AG10803 (cell line): ENCODE measurements around the gene HERC6.
"Not testable (repeated sequence)": the region's sequence is repeated elsewhere in the genome, so short reads cannot be mapped to it uniquely, and the experiment has no call there.

Experiments used
- DNase-seq: peaks from one replicate; pipeline ENCODE4 v3.0.0; 2010; ENCODE audit warnings: low read depth
- H3K4me3 ChIP-seq: 2 replicates; pipeline ENCODE4 v1.5.1; 2011; ENCODE audit warnings: mild to moderate bottlenecking, low read length, control low read depth
- TF ChIP-seq, protein P1 (sequence below): conservative IDR thresholded peaks from 2 replicates; pipeline ENCODE4 v1.5.1; 2011; ENCODE audit warnings: mild to moderate bottlenecking, low read length, control low read depth, inconsistent platforms

The HERC6 gene

DNA sequence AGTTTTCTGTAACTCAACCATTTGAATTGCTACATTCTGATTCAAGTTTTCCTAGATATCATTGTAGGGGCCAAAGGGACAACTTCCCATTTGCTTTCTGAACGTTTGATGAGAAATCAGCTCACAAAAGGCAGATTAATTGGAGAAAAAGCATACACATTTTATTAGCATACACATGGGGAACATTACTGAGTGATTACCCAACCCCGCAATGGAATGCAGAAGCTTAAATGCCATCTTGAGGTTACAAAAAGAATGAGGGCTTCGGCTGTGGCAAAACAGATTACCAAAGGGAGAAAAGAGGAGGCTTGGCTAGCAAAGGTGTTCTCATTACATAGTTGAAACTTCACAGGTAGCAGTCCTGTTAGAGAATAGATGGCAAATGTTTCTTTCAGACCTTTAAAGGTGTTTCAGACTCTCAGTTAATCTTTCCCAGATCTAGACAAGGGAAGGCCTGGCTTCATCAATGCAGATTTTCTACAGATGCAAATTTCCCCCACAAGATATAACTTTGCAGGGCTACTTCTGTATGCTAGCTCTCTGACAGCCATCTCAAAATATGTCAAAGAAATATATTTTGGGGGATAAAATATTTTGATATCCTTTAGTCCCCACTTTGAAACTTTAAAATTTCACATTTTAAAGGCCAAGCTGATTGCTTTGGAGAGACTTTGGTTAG lies 26.5 kb upstream of the HERC6 start:
- TF ChIP-seq, protein P1, sequence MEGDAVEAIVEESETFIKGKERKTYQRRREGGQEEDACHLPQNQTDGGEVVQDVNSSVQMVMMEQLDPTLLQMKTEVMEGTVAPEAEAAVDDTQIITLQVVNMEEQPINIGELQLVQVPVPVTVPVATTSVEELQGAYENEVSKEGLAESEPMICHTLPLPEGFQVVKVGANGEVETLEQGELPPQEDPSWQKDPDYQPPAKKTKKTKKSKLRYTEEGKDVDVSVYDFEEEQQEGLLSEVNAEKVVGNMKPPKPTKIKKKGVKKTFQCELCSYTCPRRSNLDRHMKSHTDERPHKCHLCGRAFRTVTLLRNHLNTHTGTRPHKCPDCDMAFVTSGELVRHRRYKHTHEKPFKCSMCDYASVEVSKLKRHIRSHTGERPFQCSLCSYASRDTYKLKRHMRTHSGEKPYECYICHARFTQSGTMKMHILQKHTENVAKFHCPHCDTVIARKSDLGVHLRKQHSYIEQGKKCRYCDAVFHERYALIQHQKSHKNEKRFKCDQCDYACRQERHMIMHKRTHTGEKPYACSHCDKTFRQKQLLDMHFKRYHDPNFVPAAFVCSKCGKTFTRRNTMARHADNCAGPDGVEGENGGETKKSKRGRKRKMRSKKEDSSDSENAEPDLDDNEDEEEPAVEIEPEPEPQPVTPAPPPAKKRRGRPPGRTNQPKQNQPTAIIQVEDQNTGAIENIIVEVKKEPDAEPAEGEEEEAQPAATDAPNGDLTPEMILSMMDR = 0 out of 2 replicates have a peak, but pooled peaks have one; percentile 2
- no peak overlapping the region for H3K4me3 ChIP-seq
- DNase-seq = peak; percentile 83

DNA sequence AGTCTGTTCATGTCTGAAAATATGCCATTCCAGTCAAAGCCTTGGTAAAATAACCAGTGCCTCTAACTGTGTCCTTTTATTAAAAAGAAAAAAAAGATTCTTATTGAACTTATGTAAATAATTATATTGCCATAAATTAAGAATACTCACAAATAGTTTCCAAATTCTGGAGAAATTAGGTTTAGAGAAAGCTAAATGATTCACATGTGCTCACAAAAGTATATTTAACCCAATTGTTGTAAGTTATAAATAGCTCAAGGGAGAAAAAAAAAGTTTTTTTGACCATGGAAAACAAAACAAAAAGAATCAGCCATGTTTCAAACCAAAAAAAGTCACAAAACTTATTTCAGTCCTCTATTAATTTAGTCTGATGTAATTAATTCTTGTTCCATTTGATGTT lies 25.3 kb upstream of the HERC6 start:
- DNase-seq = no peak
- H3K4me3 ChIP-seq = no peak overlapping the region
- TF ChIP-seq, protein P1 = no peak

GRCh38 chr4:88356771-88357170 lies 21.9 kb upstream of the HERC6 start:
- peak; percentile 13 for DNase-seq
- TF ChIP-seq, protein P1 = no peak
- H3K4me3 ChIP-seq = no peak overlapping the region

GRCh38 chr4:88357262-88357661 lies 21.4 kb upstream of the HERC6 start:
- DNase-seq = no peak
- TF ChIP-seq, protein P1 = no peak
- no peak overlapping the region for H3K4me3 ChIP-seq

- TF ChIP-seq, protein P1 = no peak
- H3K4me3 ChIP-seq = no peak overlapping the region
- no peak for DNase-seq
Measured at GRCh38 chr4:88359558-88359957, 19.1 kb upstream of the HERC6 start.

GRCh38 chr4:88360256-88360655 lies 18.4 kb upstream of the HERC6 start:
- no peak for DNase-seq
- TF ChIP-seq, protein P1 = no peak
- H3K4me3 ChIP-seq = no peak overlapping the region

- no peak overlapping the region for H3K4me3 ChIP-seq
- DNase-seq = no peak
- TF ChIP-seq, protein P1 = no peak
Measured at GRCh38 chr4:88360791-88361190, 17.9 kb upstream of the HERC6 start.

- H3K4me3 ChIP-seq, DNase-seq: not testable (repeated sequence)
Measured at GRCh38 chr4:88361217-88361773, 17.4 kb upstream of the HERC6 start.
